ENCODE measurements around the gene TCF4. TPM values are rescaled to one million over a fixed set of nuclear protein-coding genes. Genes with fewer than 3 reads are reported as not detected.

The TCF4 gene
- polyA plus RNA-seq, 4 donors: 55.7 to 78.2 (median 72.4) TPM

- DNase-seq (ENCODE audit: low read depth in 4 of 4, low spot score in 3 of 4): no peak
Measured at GRCh38 chr18:55275039-55275901, 312.7 kb downstream of the TCF4 start.

- no peak for DNase-seq (ENCODE audit: low read depth in 4 of 4, low spot score in 3 of 4)
Measured at GRCh38 chr18:55272510-55273243, 315.3 kb downstream of the TCF4 start.

DNA sequence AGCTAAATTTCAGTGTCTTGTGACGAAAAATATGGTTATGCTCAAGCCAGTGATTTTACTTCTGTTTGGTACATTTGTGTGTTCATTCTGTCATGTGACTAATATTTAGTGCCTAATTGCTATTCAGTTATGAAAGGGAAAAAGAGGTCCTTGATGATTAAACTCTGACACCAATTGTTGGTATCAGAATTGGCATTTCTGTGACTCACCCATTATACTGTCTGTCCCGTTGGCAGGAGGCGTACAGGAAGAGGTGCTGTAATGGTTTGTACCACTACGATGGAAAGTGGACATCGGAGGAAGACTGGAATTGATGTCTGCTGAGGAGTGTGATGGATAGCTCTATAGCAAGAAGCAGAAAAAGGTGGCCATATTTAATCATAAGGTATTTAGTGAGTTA lies 318.4 kb downstream of the TCF4 start:
- no peak for DNase-seq (ENCODE audit: low read depth in 4 of 4, low spot score in 3 of 4)

GRCh38 chr18:55268628-55269275 lies 319.2 kb downstream of the TCF4 start:
- DNase-seq (ENCODE audit: low read depth in 4 of 4, low spot score in 3 of 4): no peak

GRCh38 chr18:55268151-55268601 lies 319.8 kb downstream of the TCF4 start:
- DNase-seq (ENCODE audit: low read depth in 4 of 4, low spot score in 3 of 4): no peak

DNA sequence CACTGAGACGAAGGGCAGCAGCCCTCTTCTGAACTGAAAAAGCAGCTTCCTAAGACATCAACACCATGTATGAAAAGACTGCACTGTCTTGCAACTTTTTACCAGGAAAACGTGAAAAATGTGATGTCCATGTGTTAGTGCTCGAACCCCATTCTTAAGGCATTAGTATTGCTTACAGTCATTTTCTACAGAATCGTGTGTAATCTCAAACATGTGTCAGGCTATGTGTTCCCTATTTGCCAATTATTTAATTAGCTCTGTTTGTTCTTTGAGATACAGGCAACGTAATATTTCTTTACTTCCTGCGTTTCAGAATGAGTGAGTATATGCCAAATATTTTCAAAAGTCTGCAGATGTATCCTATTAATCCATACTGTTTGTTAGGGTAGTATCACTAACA lies 321.0 kb downstream of the TCF4 start:
- no peak for DNase-seq (ENCODE audit: low read depth in 4 of 4, low spot score in 3 of 4)

DNA sequence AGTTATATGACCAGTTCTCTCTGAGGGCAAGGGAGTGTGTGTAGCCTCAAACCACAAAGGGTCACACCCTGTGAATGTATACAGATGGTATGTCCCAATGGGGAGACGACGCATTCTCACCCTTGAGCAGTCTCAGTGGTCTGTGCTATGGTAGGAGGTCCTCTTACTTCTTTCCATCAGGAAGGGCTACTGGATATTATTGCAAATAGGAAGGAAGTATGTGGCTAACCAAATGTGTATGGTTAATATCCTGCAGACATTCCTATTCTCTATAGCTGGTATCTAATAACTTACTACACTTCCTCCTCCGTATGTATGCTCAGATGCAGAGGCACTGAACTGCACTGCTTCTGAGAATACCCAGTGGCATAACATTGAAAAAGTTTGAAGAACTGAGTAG lies 322.0 kb downstream of the TCF4 start:
- no peak for DNase-seq (ENCODE audit: low read depth in 4 of 4, low spot score in 3 of 4)

DNA sequence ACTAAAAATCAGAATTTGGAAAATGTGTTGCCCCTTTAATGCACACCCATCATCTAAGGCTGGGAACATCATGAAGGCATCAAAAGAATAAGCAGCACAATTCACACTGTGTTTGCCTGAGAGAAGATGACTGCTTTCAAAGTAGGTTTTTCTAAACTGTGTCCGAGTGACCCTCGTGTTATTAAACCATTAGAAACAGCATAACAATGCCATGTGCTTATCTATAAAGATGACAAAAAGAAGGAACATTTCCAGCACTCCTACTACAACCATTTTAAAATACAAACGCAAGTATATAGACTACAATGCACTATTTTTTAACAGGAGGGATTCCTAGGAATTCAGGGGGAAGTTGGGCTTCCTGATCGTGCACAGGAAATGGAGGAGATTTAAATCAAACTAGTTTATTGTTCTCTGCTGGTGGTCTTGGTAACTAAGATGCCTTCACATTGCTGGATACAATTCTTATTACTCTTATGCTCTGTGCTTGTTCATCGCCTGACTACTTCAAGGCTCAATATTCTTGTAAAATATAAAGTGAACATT lies 322.8 kb downstream of the TCF4 start:
- DNase-seq (ENCODE audit: low read depth in 4 of 4, low spot score in 3 of 4): no peak

GRCh38 chr18:55264108-55264507 lies 323.9 kb downstream of the TCF4 start:
- DNase-seq (ENCODE audit: low read depth in 4 of 4, low spot score in 3 of 4): no peak

GRCh38 chr18:55262021-55262560 lies 325.9 kb downstream of the TCF4 start:
- no peak for DNase-seq (ENCODE audit: low read depth in 4 of 4, low spot score in 3 of 4)

GRCh38 chr18:55261253-55261652 lies 326.7 kb downstream of the TCF4 start:
- DNase-seq (ENCODE audit: low read depth in 4 of 4, low spot score in 3 of 4): no peak

- DNase-seq (ENCODE audit: low read depth in 4 of 4, low spot score in 3 of 4): no peak
Measured at GRCh38 chr18:55258088-55258487, 329.9 kb downstream of the TCF4 start.

DNA sequence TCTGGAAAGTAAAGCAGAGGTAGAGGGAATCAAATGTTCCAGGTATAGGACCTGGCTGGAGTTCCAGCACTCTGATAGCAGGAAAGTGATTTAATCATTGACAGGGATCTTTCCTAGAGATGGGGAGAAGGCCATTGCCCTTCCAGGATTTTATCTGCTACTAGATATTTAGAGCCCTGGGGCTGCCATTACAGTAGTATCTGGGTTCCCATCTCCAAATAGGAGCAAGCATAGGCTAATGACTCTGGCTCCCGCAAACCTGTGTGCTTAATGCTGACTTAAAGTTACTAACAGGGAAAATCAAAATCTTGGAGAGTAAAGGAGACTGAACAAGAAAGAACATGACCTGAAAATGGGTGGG lies 331.1 kb downstream of the TCF4 start:
- no peak for DNase-seq (ENCODE audit: low read depth in 4 of 4, low spot score in 3 of 4)

DNA sequence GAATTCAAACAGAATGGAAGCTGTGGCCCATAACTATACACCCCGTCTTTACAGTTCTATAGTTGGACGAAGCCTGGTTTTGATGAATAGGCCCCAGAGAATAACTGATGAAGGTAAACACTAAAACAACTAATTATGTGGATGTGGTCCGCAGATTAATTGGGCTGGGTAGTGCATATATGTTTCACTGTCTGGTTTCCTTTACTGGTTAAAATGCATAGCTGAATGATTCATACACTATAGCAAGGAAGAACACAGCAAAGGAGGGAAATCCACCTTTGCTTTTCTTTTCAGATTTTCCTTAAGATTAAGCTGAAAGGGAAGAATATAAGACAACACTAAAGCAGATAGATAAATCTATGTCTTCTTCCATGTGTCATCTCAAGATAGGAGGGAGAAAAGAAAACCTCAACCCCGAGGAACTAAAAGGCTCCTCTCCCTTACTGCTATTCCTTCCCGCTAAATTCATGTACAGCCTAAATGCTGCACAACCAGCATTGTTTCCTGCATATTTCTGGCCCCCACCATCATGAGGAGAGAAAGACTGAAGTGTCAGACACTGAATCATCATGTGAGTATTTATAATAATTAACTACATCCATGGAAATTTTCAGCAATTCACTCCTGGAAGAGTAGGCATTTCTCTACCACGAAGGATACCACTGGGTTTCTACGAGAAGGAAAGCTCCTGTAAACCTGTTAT lies 331.6 kb downstream of the TCF4 start:
- DNase-seq (ENCODE audit: low read depth in 4 of 4, low spot score in 3 of 4): no peak

DNA sequence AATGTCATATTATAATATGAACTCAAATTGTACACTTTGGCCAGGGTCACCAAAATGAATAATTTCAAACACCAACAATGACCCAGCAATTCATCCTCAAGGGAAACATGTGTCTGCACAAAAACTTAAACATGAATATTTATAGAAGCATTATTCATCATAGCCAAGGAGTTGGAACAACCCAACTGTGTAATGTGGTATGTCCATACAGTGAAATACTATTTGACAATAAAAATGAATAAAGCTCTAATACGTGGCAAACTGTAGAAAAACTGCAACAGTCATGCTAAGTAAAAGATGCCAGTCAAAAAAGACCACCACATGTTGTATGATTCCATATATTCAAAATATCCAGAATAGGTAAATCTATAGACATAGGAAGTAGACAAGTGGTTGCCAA lies 334.2 kb downstream of the TCF4 start:
- DNase-seq (ENCODE audit: low read depth in 4 of 4, low spot score in 3 of 4): no peak

- no peak for DNase-seq (ENCODE audit: low read depth in 4 of 4, low spot score in 3 of 4)
Measured at GRCh38 chr18:55252901-55253300, 335.1 kb downstream of the TCF4 start.

DNA sequence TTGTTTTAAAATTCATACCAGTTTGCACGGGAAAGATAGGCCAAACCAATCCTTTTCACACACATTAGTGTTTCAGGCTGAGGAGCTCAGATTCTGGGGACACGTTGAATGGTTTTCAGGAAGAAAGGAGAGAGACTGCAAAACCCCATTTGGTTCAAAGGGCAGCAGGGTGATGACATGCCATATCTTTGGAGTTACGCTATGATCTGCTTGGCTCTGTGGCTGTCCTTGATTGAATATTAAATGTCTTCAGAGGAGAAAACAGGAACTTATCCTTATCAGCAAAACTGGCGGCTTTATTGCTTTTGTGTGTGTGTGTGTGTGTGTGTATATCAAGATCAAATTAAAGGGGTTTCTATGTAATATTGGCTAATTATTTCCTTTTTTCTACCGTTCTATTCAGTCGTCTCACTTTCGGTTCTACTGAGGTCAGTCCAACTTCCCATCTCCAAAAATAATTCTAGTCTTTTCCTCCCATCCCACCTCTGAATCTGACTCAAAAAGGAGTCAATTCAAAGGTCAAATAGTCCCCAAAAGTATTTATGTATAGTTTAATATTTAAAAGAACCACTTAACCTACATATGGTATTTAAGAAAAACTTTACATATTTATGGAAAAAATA lies 335.8 kb downstream of the TCF4 start:
- DNase-seq (ENCODE audit: low read depth in 4 of 4, low spot score in 3 of 4): no peak

DNA sequence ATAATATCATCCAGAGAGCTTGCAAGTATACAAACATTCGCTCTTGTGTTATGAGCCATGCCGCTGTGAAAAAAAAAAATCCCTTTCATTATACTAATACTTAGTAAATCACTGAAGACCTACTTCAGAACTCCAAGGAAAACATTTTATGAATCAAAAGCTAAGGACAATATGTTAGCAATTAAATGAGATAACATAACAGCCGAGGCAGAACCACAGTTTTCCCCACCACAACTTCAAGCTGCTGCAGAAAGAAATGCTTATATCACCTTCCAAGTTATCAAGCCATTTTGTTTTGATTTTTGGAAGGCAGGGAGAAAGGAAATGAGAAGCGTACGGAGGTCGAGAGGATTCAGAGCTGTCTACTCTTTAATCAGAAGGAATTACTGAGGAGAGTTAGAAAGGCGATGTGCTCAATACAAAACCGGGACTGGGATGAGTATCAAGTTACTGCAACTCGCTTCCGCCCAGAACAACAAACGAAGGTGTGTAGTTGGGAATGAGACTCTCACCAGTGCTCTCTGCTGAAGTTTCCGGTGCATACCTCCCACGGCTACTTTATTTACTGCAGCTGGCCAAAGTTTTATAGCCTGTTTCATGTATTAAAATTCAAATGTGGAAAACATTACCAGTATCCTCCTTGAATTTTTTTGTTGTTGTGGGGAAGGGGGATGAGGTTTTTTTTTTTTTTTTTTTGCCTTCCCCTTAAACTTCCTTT lies 336.6 kb downstream of the TCF4 start:
- DNase-seq (ENCODE audit: low read depth in 4 of 4, low spot score in 3 of 4): no peak

DNA sequence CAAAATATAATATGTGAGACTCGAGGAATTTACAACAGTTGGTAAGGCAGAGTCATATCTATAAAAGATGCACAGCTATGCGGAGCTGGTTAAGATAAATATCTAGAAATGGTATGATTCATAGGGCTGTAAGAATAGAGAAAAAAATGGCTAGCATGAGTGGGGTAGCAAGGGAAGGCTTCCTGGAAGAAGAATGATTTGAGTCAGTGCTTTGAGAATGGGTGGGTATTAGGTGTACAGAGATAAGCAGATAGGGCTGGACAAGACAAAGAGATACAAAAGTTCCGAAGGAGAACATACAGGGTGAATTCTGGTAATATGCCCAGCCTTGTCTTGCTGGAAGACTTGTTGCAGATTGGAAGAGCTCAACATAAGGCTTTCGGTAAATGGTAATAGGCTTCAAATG lies 337.2 kb downstream of the TCF4 start:
- no peak for DNase-seq (ENCODE audit: low read depth in 4 of 4, low spot score in 3 of 4)

All from right renal pelvis (tissue), 4 donors.